ENCODE measurements around the gene CACNA1D. TPM values are rescaled to one million over a fixed set of nuclear protein-coding genes. Genes with fewer than 3 reads are reported as not detected.
"Not testable (repeated sequence)": the region's sequence is repeated elsewhere in the genome, so short reads cannot be mapped to it uniquely, and the experiment has no call there.

Gene CACNA1D
- 8.0 TPM for total RNA-seq

DNA sequence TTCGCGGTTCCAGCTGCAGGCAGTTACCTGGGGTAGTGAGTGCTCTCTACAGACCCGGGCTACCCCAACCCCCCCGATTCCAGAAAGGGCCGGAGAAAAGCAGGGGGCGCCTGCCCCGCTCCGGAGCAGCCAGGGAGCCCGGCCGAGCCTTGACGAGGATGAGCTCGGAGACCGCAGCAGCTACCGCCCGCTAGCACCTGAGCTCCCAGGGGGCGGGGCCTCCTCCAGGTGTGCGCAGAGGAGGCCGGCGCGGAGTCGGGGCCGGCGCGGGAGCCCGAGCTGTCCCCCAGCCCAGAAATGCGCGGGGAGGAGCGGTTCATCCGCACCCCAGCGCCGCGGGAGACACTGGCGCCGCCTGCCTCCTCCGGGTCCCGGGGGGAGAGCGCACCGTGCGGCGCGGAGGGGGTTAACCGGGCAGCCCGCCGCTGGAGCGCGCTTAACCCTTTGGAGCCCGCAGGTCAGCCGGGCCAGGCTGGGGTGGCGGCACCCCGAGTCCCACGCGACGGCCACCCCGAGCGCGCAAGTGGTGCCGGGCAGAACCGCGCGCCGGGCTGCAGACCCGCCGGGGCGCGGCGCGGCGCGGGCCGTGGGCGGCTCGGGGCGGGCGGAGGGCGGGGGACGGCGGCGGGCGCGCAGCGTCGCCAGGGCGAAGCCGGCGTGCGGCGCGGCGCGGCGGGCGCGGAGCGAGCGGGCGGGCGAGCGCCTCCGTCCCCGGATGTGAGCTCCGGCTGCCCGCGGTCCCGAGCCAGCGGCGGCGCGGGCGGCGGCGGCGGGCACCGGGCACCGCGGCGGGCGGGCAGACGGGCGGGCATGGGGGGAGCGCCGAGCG lies at the start of gene CACNA1D:
TSS of gene CACNA1D (plus strand) at position 649 of the 829 bp plus-strand sequence. CDS start 556 bp downstream, outside the sequence.
- ATAC-seq (peak; percentile 80), DNase-seq (ENCODE audit: low spot score) (peak; percentile 62)

DNA sequence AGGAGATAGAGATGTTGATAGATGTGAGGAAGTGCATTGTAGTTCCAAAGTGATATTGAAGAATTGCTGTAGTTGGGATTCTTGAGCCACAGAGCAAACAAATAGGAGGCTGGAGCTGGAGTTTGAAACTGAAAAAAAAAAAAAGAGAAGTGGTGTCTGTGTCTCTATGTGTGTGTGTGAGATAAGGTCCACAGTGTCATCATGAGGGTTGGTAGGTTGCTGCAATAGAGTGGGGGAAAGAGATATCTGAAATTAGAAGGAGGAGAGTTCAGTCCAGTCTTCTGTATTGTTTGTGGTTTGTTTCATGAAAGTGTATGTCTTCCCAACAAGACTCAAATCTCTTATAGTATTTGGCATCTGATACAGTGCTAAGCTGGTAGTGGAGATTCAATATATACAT lies 37.3 kb upstream of the CACNA1D start:
- no peak for ATAC-seq
- DNase-seq (ENCODE audit: low spot score) = no peak

DNA sequence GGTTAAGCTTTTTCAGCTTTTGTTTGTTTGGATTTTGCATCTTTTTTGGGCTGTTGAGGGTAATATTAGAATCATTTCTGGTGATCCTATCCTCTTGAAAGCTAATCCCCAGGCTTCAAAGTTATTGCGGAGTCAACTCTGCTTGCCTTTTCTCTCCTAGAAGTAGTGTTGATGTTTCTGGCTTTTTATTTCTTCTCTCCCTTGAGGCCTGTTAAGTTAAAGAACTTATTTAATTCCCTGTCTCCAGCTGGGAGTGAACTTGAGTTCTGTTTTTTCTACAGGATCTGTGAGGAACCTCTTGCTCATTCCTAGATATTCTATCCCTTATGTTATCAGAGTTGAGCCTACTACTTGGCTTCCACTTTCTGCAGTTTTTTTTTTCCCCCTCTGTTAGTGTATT lies 34.1 kb upstream of the CACNA1D start:
- no peak for DNase-seq (ENCODE audit: low spot score)
- ATAC-seq = no peak

DNA sequence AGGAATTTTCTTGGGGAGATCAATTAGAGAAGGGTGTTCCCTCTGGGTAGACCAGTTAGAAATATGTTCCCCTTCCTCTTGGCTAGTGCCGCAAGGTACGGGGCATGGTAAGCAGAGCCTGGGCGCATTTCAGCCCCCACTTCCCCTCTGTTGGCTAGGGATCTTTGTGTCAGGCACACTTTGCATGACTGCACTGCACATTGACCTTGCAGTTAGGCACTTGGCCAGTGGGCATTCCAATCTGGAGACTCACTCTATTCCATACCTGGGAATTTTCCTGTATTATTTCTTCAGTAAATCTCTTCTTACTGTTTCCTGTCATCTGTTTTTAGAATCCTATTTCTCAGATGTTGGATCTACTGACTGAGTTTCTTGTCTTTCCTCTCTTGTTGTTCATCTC lies 30.0 kb upstream of the CACNA1D start:
- peak; percentile 99 for ATAC-seq
- peak; percentile 79 for DNase-seq (ENCODE audit: low spot score)

DNA sequence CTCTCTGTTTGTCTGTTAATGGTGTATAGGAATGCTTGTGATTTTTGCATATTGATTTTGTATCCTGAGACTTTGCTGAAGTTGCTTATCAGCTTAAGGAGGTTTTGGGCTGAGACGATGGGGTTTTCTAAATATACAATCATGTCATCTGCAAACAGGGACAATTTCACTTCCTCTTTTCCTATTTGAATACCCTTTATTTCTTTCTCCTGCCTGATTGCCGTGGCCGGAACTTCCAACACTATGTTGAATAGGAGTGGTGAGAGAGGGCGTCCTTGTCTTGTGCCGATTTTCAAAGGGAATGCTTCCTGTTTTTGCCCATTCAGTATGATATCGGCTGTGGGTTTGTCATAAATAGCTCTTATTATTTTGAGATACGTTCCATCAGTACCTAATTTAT lies 24.7 kb upstream of the CACNA1D start:
- ATAC-seq; DNase-seq (ENCODE audit: low spot score): not testable (repeated sequence)

DNA sequence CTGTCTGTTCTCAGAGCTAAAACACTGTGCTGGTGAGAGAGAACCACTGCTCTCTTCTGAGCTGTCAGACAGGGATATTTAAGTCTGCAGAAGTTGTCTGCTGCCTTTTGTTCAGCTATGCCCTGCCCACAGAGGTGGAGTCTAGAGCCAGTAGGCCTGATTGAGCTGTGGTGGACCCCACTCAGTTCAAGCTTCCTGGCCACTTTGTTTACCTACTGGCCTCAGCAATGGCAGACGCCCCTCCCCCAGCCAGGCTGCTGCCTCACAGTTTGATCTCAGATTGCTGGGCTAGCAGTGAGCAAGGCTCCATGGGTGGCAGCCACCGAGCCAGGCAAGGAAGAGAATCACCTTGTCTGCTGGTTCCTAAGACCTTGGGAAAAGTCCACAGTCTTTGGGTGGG lies 21.0 kb upstream of the CACNA1D start:
- ATAC-seq (no peak), DNase-seq (ENCODE audit: low spot score) (no peak)

DNA sequence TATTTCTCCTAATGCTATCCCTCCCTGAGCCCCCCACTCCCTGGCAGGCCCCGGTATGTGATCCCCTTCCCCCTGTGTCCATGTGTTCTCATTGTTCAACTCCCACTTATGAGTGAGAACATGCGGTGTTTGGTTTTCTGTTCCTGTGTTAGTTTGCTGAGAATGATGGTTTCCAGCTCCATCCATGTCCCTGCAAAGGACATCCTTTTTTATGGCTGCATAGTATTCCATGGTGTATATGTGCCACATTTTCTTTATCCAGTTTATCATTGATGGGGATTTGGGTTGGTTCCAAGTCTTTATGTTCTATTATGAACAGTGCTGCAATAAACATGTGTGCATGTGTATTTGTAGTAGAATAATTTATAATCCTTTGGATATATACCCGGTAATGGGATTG lies 18.0 kb upstream of the CACNA1D start:
- not testable (repeated sequence) for DNase-seq (ENCODE audit: low spot score); ATAC-seq

DNA sequence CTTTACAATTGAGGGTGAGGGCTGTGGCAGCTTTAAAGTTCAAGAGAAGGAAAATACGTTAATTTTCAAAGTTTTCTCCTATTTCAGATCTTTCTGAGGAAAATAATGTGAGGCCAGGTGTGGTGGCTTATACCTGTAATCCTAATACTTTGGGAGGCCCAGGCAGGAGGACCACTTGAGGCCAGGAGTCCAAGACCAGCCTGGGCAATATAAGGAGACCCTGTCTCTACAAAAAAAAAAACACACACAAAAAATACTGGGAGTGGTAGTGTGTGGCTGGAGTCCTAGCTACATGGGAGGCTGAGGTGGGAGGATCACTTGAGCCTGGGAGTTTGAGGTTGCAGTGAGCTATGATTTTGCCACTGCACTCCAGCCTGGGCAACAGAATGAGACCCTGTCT lies 16.7 kb upstream of the CACNA1D start:
- DNase-seq (ENCODE audit: low spot score); ATAC-seq: not testable (repeated sequence)

DNA sequence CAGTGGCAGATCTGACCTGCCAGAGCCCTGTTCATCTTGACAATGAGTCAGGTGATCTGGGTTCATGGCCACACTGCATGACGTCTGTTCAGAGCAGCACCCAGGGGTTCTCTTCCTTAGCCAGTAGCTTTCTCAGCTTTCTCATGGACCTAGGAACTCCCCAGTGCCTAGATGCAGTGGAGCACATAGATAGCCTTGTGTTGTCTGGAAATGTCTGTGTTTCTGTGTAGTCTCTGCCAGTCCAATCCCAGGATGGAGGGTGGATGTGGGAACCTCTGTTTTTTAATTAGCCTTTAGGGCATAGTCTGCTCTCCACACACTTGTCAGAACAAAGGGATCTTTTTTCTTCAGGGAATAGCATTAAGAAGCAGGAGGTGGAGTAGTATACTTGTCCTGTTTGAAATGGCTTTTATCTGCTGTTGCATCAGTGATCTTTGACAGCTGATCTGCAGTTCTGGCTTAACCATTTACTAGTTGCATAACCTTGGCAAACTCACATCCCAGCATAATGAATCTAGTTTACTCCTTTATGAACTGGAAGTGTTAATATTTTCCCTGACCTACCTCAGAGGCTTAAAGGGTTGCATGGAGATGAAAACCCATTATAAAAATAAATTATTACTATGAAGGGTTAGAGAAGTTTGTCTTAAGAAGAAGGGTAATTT lies 16.1 kb upstream of the CACNA1D start:
- ATAC-seq = peak; percentile 80

DNA sequence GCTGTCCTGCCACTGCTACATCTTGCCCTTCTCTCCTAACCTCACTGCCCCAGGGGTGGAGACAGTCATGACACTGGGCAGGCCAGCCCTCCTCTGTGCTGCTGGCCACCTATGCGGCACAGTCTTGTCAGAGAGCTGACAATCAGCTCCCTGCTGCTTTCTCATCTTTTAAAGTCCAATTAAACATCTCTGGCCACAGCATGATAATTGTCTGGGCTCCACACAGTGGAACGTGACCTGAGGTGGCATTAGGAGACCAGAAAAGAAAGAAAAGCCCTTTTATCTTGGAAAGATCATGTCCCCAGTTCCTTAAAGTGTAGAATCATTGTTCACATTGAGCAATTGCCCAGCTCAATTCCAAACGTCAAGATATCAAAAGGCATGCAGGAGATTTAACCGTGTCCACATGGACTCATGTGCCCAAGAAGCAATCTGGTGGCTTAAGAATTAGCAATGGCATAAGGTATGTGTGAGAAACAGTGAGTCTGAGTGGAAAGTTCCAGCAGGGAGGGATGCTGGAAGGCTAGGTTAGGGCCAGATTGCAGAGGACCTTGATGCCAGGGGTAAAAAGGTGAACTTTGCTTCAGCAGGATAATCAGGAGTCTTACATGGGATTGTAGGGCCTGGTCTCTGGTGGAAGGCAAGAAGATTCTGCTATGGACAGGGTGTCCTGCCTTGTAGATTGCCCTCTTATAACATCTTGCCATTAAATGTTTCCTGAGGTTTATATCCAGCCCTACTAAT lies 15.3 kb upstream of the CACNA1D start:
- ATAC-seq (peak; percentile 89), DNase-seq (ENCODE audit: low spot score) (peak; percentile 78)

More for the DNA sequence above, 16.1 kb upstream of the CACNA1D start:
- peak; percentile 71 for DNase-seq (ENCODE audit: low spot score)

DNA sequence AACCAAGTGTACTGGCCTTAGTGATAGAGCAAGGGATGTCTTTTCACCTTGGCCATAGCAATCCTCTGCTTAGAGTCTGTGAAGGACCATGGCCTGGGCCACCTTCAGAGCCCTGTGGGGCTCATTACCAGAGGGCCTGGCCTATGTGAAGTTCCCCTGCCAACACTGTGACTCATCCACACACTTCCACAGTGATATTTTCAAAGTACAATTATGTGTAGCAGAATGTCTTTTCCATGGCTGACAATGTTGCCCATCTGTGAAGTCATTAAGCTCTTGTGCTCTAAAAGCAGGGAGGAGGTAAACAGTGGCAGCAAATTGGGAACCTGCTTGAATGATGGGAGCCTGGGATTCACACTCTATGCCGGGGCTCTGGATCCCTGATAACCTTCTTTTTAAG lies 12.2 kb upstream of the CACNA1D start:
- ATAC-seq (no peak), DNase-seq (ENCODE audit: low spot score) (no peak)

DNA sequence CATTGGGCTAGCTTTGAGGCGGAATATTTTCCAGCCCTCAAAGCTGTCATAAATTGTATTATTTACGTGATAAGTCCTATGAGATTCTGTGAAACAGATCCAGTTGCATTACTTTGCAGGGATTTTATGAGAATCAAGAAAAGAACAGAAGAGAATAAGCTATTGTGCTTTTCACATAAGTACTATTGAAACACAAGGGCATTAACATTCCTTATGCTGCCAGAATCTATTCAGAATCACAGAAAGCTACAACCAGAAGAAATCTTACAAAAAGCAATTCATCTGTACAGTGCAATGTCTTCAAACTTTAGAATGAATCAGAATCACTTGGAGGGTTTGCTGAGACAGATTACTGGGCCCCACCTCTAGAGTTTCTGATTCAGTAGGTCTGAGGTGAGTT lies 10.6 kb upstream of the CACNA1D start:
- ATAC-seq (no peak), DNase-seq (ENCODE audit: low spot score) (no peak)

DNA sequence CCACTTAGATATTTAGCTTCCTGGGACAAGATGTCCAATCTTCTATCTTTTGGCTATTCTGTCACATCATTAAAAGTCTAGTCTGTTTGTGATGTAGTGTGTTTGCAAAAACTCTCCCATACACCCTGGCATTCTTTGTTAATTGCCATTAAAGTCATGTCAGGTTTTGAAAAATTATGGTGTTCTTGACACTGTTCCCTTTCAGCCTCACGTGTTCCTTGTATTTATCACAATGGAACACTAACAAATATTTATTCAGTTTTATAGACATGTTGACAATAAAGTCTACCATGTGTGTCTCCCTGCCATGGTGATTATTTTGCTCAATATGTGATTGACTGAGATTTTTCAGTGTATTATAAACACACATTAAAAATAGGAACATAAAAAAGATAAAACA lies 9.4 kb upstream of the CACNA1D start:
- DNase-seq (ENCODE audit: low spot score) (no peak), ATAC-seq (no peak)

DNA sequence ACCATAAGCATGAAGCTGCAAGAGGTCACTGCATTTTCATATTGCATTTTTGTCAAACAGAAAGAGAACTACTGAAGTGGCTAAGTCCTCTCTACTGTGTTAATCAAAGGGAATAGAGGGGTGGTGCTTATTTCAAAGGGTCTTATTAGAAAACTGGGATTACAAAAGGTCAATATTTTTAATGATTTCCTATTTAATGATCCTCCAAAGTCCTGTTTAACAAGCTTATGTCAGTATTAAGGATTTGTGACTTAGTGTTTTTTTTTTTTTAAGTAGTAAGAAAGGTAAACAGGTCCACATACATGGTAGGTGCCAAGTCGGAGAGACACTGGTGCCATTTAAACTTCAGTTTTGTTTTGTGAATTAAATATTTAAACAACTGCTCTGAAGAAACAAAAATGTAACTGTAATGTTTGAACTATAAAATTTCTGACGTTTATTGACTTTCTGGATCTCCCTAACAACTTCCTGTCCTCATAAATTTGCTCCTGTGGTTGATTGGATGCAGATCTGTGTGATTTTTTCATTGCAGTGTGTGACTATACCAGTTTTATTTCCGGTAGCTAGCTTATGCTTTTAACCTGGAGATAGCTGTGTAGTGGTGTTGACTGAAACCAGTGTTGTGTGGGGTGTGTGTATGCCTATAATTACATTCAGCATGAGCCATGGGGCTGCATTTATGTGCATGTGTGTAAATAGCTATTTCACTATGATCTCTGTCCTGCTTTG lies 8.6 kb upstream of the CACNA1D start:
- DNase-seq (ENCODE audit: low spot score) (no peak), ATAC-seq (no peak)

DNA sequence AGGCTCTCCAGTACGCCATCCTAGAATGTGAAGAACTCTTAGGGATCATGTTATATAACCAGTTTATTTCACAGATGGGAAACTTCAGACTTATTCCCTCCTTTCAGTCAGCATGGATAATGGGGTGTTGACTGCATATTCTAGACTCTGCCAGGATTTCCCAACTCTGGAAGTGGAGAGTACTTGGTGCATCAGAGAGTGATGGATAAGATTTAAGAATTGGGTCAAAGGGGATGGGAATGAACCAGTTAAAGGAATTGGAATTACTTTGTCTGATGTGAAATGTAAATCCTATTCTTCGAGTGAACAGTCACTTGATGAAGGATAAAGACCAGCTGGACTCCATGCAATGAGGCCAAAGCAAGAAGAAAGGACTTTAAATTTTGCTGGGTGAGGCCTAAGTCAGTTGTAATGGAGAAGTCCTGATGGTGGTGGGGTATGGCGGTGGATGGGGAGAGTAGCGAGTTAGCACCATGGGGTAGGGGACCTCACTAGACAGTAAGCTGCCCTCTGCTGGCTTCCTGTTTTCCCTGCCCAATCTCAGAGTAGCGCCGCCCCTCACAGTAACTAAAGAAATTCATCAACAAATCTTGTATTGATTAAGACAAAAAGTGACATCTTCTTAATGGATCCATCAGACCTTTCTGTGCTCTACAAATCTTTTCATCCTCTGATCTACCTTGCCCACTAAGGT lies 7.3 kb upstream of the CACNA1D start:
- DNase-seq (ENCODE audit: low spot score) = no peak
- ATAC-seq = no peak

DNA sequence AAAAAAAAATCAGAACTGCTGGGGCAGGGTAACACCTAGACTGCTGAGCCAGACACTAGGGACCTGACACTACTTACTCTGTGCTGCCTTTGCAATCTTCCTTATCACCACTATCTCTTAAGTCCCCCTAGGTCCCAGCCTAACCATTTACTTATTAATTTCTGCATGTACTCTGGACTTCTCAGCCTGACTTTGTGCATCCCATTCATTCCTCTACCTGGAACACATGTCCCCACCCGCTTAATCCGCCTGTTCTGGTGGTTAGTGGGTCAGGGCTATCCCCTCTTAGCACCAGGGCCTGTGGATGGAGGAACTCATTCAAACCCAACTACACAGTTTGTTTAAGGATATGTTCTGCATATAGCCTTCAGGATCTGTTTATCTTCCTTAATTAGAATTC lies 5.0 kb upstream of the CACNA1D start:
- no peak for DNase-seq (ENCODE audit: low spot score)
- ATAC-seq = no peak

DNA sequence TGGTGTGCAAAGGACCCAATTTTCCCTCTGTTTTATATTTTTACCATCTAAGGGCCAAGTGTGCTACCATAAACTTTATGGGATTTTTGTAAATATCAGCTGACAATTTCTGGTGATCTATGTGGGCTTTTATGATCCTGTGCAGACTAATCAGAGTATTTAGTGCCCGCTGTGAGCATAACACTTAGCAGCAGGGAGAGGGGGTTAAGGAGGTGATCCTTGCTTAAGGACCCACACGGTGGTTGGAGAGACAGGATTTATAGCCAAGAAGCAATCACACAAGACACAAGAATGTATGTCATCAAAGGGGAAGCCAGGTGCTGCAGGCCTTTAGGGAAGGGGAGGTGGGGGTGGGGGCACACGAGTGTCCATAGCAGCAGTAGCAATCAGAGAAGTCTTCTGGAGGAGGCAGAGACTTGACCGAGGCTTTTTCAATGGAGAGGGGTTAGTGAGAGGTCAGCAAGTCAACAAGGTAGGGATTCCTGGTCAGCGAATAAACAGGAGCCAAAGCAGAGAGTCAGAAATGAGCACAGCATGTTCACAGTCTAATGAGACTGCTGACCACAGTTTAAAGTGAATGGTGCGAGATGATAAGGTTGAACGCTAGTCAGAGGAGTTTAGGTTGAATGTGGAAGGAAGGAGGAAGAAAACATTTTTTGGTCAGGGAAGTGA lies 4.5 kb upstream of the CACNA1D start:
- ATAC-seq (no peak), DNase-seq (ENCODE audit: low spot score) (no peak)

DNA sequence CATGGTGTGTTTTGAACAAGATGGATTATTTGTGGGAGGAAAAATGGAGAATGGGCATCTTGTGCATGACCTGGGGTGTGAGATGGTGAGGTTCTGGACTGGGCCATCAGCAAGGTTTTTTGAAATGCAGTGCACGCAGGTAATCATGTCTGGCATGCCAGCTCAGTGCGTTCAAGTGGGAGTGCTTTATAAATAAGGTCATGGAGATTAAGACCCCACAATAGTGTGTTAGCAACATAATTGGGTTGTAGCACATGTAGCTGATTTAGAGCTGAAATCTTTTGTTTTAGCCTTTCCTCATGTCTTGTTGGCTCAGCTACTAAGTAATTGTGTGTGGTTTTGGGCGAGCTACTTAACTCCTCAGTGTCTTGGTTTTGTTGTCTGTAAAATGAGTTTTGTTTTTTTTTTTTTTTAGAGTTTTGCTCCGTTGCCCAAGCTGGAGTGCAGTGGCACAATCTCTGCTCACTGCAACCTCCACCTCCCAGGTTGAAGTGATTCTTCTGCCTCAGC lies 3.9 kb upstream of the CACNA1D start:
- DNase-seq (ENCODE audit: low spot score) (no peak), ATAC-seq (no peak)

DNA sequence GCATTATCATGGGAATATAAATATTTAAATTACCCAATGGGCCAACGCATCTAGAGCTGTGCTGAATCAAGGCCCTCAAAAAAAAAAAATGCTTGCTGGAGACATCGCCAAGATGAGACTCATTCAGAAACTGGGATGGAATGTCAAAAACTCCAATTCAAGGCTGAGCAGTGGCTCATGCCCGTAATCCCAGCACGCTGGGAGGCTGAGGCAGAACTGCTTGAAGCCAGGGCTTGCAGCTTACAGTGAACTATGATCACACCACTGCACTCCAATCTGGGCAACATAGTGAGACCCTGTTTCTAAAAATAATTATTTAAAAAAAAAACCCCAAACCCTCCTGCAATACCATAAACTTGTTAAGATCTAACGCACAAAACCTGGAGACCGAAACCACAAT lies 3.1 kb upstream of the CACNA1D start:
- ATAC-seq (no peak), DNase-seq (ENCODE audit: low spot score) (no peak)

DNA sequence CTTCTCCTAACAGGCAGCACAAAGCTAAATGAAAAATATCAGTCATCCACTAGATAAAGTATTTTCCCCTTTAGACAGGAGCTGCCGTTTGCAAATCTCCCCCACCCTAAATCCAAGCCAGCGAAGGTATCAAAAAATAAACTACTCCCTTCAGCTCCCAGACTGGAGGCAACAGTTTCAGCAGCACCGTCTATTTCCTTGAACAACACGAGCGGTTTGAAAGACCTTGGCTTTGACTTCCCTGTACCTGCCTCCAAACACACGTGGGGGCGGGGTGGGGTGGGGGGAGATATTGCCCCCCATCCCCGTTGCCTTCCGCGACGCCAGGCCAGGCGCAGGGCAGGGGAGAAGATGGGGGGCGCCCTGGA lies 832 bp upstream of the CACNA1D start:
- DNase-seq (ENCODE audit: low spot score) (no peak), ATAC-seq (peak; percentile 13)
